Heart left ventricle (tissue), 16 donors: ENCODE results near the gene SCYL1. TPM values are rescaled to one million over a fixed set of nuclear protein-coding genes. Genes with fewer than 3 reads are reported as not detected.

ENCODE experiments used
- ATAC-seq, 4 donors: fragments of 200-7000 bp; cut with Tn5 transposase; one replicate each; pipeline ENCODE4 v1.9.1; 2020 to 2022; ENCODE audit warnings: moderate library complexity in 4 of 4, mild to moderate bottlenecking in 3 of 4, moderate number of reproducible peaks in 1 of 4
- DNase-seq, 5 donors: peaks; one replicate each; pipeline ENCODE4 v3.0.0-alpha.2; 2020
- H3K27ac ChIP-seq, 12 donors: fragments of 200-600 bp; sonication (generic) in 4 of 12; one replicate each; pipeline versions ENCODE4 v1.5.0 to v1.8.0; 2016 to 2022; ENCODE audit warnings: mild to moderate bottlenecking in 2 of 12
- H3K27me3 ChIP-seq, 9 donors: fragments of 200-600 bp; sonication (generic) in 2 of 9; one replicate each; pipeline versions ENCODE4 v1.5.1 to v1.8.0; 2016 to 2022; ENCODE audit warnings: mild to moderate bottlenecking in 3 of 9
- H3K36me3 ChIP-seq, 9 donors: fragments of 200-600 bp; sonication (generic) in 2 of 9; one replicate each; pipeline versions ENCODE4 v1.5.0 to v1.8.0; 2018 to 2022; ENCODE audit warnings: mild to moderate bottlenecking in 2 of 9
- H3K4me1 ChIP-seq, 12 donors: fragments of 200-600 bp; sonication (generic) in 4 of 12; one replicate each; pipeline versions ENCODE4 v1.5.0 to v1.8.0; 2016 to 2022; ENCODE audit warnings: mild to moderate bottlenecking in 3 of 12
- H3K4me3 ChIP-seq, 12 donors: fragments of 200-600 bp; sonication (generic) in 4 of 12; one replicate each; pipeline versions ENCODE4 v1.5.0 to v1.8.0; 2017 to 2022; ENCODE audit warnings: mild to moderate bottlenecking in 9 of 12, moderate library complexity in 4 of 12
- H3K9me3 ChIP-seq, 12 donors: fragments of 200-600 bp; sonication (generic) in 4 of 12; one replicate each; pipeline versions ENCODE4 v1.5.0 to v1.8.0; 2016 to 2022; ENCODE audit warnings: mild to moderate bottlenecking in 1 of 12
- CTCF ChIP-seq, 12 donors: fragments of 200-600 bp; sonication (generic) in 4 of 12; IDR thresholded peaks; one replicate each; pipeline versions ENCODE4 v1.5.0 to v1.8.0; 2018 to 2022; ENCODE audit warnings: antibody characterized with exemption in 12 of 12, mild to moderate bottlenecking in 5 of 12
- POLR2A ChIP-seq, 2 donors: fragments of 450-650 bp; IDR thresholded peaks; one replicate each; pipeline ENCODE4 v1.6.1; 2017; ENCODE audit warnings: antibody characterized with exemption in 2 of 2, mild to moderate bottlenecking in 2 of 2, moderate library complexity in 2 of 2
- WGBS, 4 donors: extraction: QIAGEN DNeasy Blood & Tissue Kit in 2 of 4; methylation state at CpG; one replicate each; pipeline versions ENCODE4 v1.1.5 to v1.1.7; 2013 to 2018; 5-methylcytosine and 5-hydroxymethylcytosine counted together
- intact Hi-C, 10 donors: fragments of 100-400 bp; cut with DNase I; formaldehyde crosslinking; loops; one replicate each; pipeline versions ENCODE4 v1.11.1 to v1.14.2; 2022
- polyA plus RNA-seq, 2 donors: library from polyadenylated mRNA; stranded (reverse); fragments of 200-250 nt; gene quantifications; one replicate each; pipeline ENCODE4 v1.2.3, GENCODE V29; 2013
- total RNA-seq, 9 donors: library from RNA; depleted of rRNA in 2 of 9; stranded (reverse); fragments of >200 nt in 2 of 9; fragmentation: NEBNext Ultra II Directional in 3 of 9; extraction: Animal tissue kit (Norgen Biotek cat#: 25700) in 3 of 9; gene quantifications; one replicate each; pipeline versions ENCODE4 v1.1.0 to v1.2.4, GENCODE V29; 2016 to 2023
- donor health status: ischemic (EF 13 %, LVEDD 7.1; RV severe dilation, severe dysfunction).
- donor health status: healthy with polysubstance abuse.
- donor health status: DM: no; HTN: yes; CAD: no.
- donor health status: DM: no; HTN: no; CAD: no.
- donor health status: ischemic (EF 25% LVEDD 6.9; RV normal size, moderate dysfunction).
- donor health status: ischemic (EF 25% LVEDD 5.7; RV mildly dilated, moderate dysfunction).
- donor health status: healthy.
- donor health status: DM: yes; HTN: yes; CAD: no.
- donor health status: ischemic (EF 35%, LVEDD 5.7; RV mildly dilated, moderate dysfunction).
- donor health status: nonischemic (EF 11% LVEDD 7.7; RV severe dilation, severe dysfunction).
- donor health status: DM: yes; HTN: yes; CAD: no.
- donor health status: PGD.
- donor health status: ischemic (EF 29% LVEDD 5.4; RV normal size, mild dysfunction).
- donor health status: nonischemic (EF 23%, LVEDD 6.1; RV moderate dilation, normal function).

SCYL1 gene
- total and polyA plus RNA-seq, 11 donors = 51.6 to 135 (median 64.2) TPM

GRCh38 chr11:65542738-65543390, 18.0 kb downstream of the SCYL1 start:
- TF ChIP-seq CTCF (IDR thresholded peaks at IDR 0.05) (no peak), POLR2A (IDR thresholded peaks at IDR 0.05) (no peak)
- Histone ChIP-seq H3K27ac (no peak overlapping the region), H3K4me1 (peaks cover 0 to 42% (median 20%) of the 10 kb centered on the region in 12 donors), H3K9me3 (no peaks in the 10 kb centered on the region), H3K27me3 (no peaks in the 10 kb centered on the region), H3K36me3 (peaks cover 0 to 64% (median 41%) of the 10 kb centered on the region in 9 donors), H3K4me3 (no peak overlapping the region)
- ATAC-seq (no peak), DNase-seq (no peak)
- WGBS, 4 donors = 94 to 97% (median 95%) methylated on average over 3 of the region's 3 CpGs
- intact Hi-C loops = loop anchor here in 6 of 10 donors (5.0 to 10.0 kb wide), 5 partner anchors 34 to 452 kb away; partner anchors contain the start of genes EHBP1L1 (in 1 of the 6) and KCNK7 (in 1 of the 6)

GRCh38 chr11:65545853-65546216, 21.0 kb downstream of the SCYL1 start:
- WGBS, 4 donors = 83 to 93% (median 91%) methylated on average over 4 of the region's 4 CpGs
- H3K36me3 ChIP-seq = peaks cover 0 to 76% (median 52%) of the 10 kb centered on the region in 9 donors
- H3K27ac ChIP-seq = peak overlapping the region in 1 of 12 donors; percentile 52
- no peak for TF ChIP-seq CTCF (IDR thresholded peaks at IDR 0.05)
- TF ChIP-seq POLR2A (IDR thresholded peaks at IDR 0.05) = no peak
- intact Hi-C loops = loop anchor here in 2 of 10 donors (10.0 kb wide), 2 partner anchors 49 to 449 kb away; partner anchors contain the start of gene KCNK7 (in 1 of the 2)
- ATAC-seq = no peak
- H3K9me3 ChIP-seq = no peaks in the 10 kb centered on the region
- H3K4me3 ChIP-seq = peak overlapping the region in 1 of 12 donors; percentile 54
- no peak for DNase-seq
- H3K4me1 ChIP-seq = peaks cover 0 to 32% (median 10%) of the 10 kb centered on the region in 12 donors
- H3K27me3 ChIP-seq = no peaks in the 10 kb centered on the region

- H3K36me3 ChIP-seq = peaks cover 0 to 80% (median 57%) of the 10 kb centered on the region in 9 donors
- intact Hi-C loops = loop anchor here in 2 of 10 donors (10.0 kb wide), 2 partner anchors 48 to 448 kb away; partner anchors contain the start of gene KCNK7 (in 1 of the 2)
- peaks cover 0 to 26% (median 5%) of the 10 kb centered on the region in 12 donors for H3K4me1 ChIP-seq
- H3K4me3 ChIP-seq = peak overlapping the region in 6 of 12 donors; percentile 7 to 54 (median 22)
- ATAC-seq (peak in 3 of 4 donors; percentile 72 to 79 (median 74)), DNase-seq (peak; percentile 71 to 94 (median 78))
- no peak for TF ChIP-seq CTCF (IDR thresholded peaks at IDR 0.05)
- no peak for TF ChIP-seq POLR2A (IDR thresholded peaks at IDR 0.05)
- peak overlapping the region in 2 of 12 donors; percentile 52 to 55 for H3K27ac ChIP-seq
- H3K9me3 ChIP-seq = no peaks in the 10 kb centered on the region
- H3K27me3 ChIP-seq = no peaks in the 10 kb centered on the region
- WGBS, 4 donors = 38 to 71% (median 64%) methylated on average over 24 to 64 of the region's 64 CpGs
Measured at GRCh38 chr11:65546217-65546958, 21.5 kb downstream of the SCYL1 start.
